H9 (cell line): ENCODE data around the gene CFHR1. TPM values are rescaled to one million over a fixed set of nuclear protein-coding genes. Genes with fewer than 3 reads are reported as not detected.
"Not testable (repeated sequence)": the region's sequence is repeated elsewhere in the genome, so short reads cannot be mapped to it uniquely, and the experiment has no call there.

ENCODE experiments used
- DNase-seq: peaks from one replicate; pipeline ENCODE4 v3.0.0-alpha.2; 2017
- H2AFZ ChIP-seq: one replicate; pipeline ENCODE4 v1.6.1; 2013; ENCODE audit warnings: mild to moderate bottlenecking, low read length, control low read depth, moderate library complexity
- H2AK5ac ChIP-seq: 2 replicates; pipeline ENCODE4 v1.6.1; 2013; ENCODE audit warnings: low read length, control low read depth, mixed read lengths; ENCODE audit not compliant: insufficient read length
- H2BK120ac ChIP-seq: one replicate; pipeline ENCODE4 v1.6.1; 2013; ENCODE audit warnings: low read depth, mild to moderate bottlenecking, low read length, control low read depth, inconsistent platforms; ENCODE audit not compliant: poor library complexity, severe bottlenecking
- H2BK12ac ChIP-seq: 2 replicates; pipeline ENCODE4 v1.6.1; 2013; ENCODE audit warnings: low read length, control low read depth, mixed read lengths, low read depth; ENCODE audit not compliant: insufficient read length
- H2BK15ac ChIP-seq: 2 replicates; pipeline ENCODE4 v1.6.1; 2013; ENCODE audit warnings: low read depth, low read length, control low read depth
- H2BK20ac ChIP-seq: one replicate; pipeline ENCODE4 v1.6.1; 2013; ENCODE audit warnings: low read depth, mild to moderate bottlenecking, low read length, control low read depth, inconsistent platforms; ENCODE audit not compliant: poor library complexity, severe bottlenecking
- H2BK5ac ChIP-seq: 2 replicates; pipeline ENCODE4 v1.6.1; 2013; ENCODE audit warnings: low read length, control low read depth, mixed read lengths; ENCODE audit not compliant: insufficient read length
- H3K14ac ChIP-seq: 2 replicates; pipeline ENCODE4 v1.6.1; 2013; ENCODE audit warnings: low read length, control low read depth; ENCODE audit not compliant: insufficient read depth
- H3K18ac ChIP-seq: 2 replicates; pipeline ENCODE4 v1.6.1; 2013; ENCODE audit warnings: low read depth, mild to moderate bottlenecking, mixed read lengths, low read length, control low read depth; ENCODE audit not compliant: insufficient read length
- H3K23ac ChIP-seq: 2 replicates; pipeline ENCODE4 v1.6.1; 2013; ENCODE audit warnings: low read length, control low read depth, mixed read lengths, low read depth; ENCODE audit not compliant: insufficient read length
- H3K23me2 ChIP-seq: 2 replicates; pipeline ENCODE4 v1.6.1; 2013; ENCODE audit warnings: low read depth, mild to moderate bottlenecking, mixed read lengths, low read length, control low read depth; ENCODE audit not compliant: insufficient read length, poor library complexity, severe bottlenecking
- H3K27ac ChIP-seq: 2 replicates; pipeline ENCODE4 v1.5.1; 2013; ENCODE audit warnings: low read length, control low read depth, mixed read lengths, low read depth; ENCODE audit not compliant: insufficient read length
- H3K27me3 ChIP-seq: 2 replicates; pipeline ENCODE4 v1.6.1; 2013; ENCODE audit warnings: low read length, control low read depth, inconsistent platforms; ENCODE audit not compliant: insufficient read depth
- H3K4ac ChIP-seq: 2 replicates; pipeline ENCODE4 v1.6.1; 2013; ENCODE audit warnings: low read depth, mild to moderate bottlenecking, control low read depth, inconsistent platforms, low read length, moderate library complexity
- H3K4me1 ChIP-seq: 2 replicates; pipeline ENCODE4 v1.6.1; 2013; ENCODE audit warnings: low read length, control low read depth, inconsistent platforms; ENCODE audit not compliant: insufficient read depth
- H3K4me2 ChIP-seq: 2 replicates; pipeline ENCODE4 v1.6.1; 2013; ENCODE audit warnings: low read length, control low read depth, mixed read lengths; ENCODE audit not compliant: insufficient read length, insufficient read depth
- H3K56ac ChIP-seq: 2 replicates; pipeline ENCODE4 v1.6.1; 2013; ENCODE audit warnings: low read depth, mild to moderate bottlenecking, mixed read lengths, low read length, control low read depth; ENCODE audit not compliant: insufficient read length
- H3K79me1 ChIP-seq: 2 replicates; pipeline ENCODE4 v1.6.1; 2013; ENCODE audit warnings: low read depth, mild to moderate bottlenecking, moderate library complexity, low read length, control low read depth, inconsistent platforms; ENCODE audit not compliant: insufficient read depth, poor library complexity, severe bottlenecking
- H3K79me2 ChIP-seq: 2 replicates; pipeline ENCODE4 v1.6.1; 2013; ENCODE audit warnings: low read length, control low read depth, inconsistent platforms; ENCODE audit not compliant: insufficient read depth
- H3K9ac ChIP-seq: 2 replicates; pipeline ENCODE4 v1.6.1; 2013; ENCODE audit warnings: low read length, control low read depth, mixed read lengths; ENCODE audit not compliant: insufficient read length; ENCODE audit errors: extremely low read depth
- H3K9me3 ChIP-seq: one replicate; pipeline ENCODE4 v1.6.1; 2013; ENCODE audit warnings: low read depth, low read length, inconsistent platforms; ENCODE audit not compliant: control insufficient read depth
- H3T11ph ChIP-seq: one replicate; pipeline ENCODE4 v1.6.1; 2013; ENCODE audit warnings: mild to moderate bottlenecking, low read length, control low read depth, inconsistent platforms
- H4K20me1 ChIP-seq: one replicate; pipeline ENCODE4 v1.6.1; 2013; ENCODE audit not compliant: control insufficient read depth, insufficient read length, insufficient read depth
- H4K5ac ChIP-seq: 2 replicates; pipeline ENCODE4 v1.6.1; 2013; ENCODE audit warnings: low read depth, mild to moderate bottlenecking, mixed read lengths, low read length, control low read depth; ENCODE audit not compliant: insufficient read length
- H4K8ac ChIP-seq: replicated peaks from 2 replicates; pipeline ENCODE4 v1.6.1; 2013; ENCODE audit warnings: low read length, control low read depth, mixed read lengths, low read depth; ENCODE audit not compliant: insufficient read length
- H4K91ac ChIP-seq: 2 replicates; pipeline ENCODE4 v1.6.1; 2013; ENCODE audit warnings: low read depth, mild to moderate bottlenecking, moderate library complexity, mixed read lengths, low read length, control low read depth; ENCODE audit not compliant: insufficient read length
- H3K27ac Mint-ChIP-seq, 3 experiments: 2 replicates in 2 of 3; 3 replicates in 1 of 3; pipeline ENCODE4 v1.8.0; 2020 to 2021; ENCODE audit warnings: mixed read lengths in 3 of 3, mild to moderate bottlenecking in 1 of 3, moderate library complexity in 1 of 3
- H3K27me3 Mint-ChIP-seq: 2 replicates; pipeline ENCODE4 v1.8.0; 2021; ENCODE audit warnings: low read depth, mild to moderate bottlenecking, moderate library complexity, mixed read lengths
- H3K36me3 Mint-ChIP-seq, 3 experiments: 2 replicates in 2 of 3; 3 replicates in 1 of 3; pipeline ENCODE4 v1.8.0; 2020 to 2021; ENCODE audit warnings: low read depth in 3 of 3, mixed read lengths in 3 of 3; ENCODE audit not compliant: insufficient read depth in 1 of 3
- H3K4me1 Mint-ChIP-seq, 2 experiments: 2 replicates each; pipeline ENCODE4 v1.8.0; 2020; ENCODE audit warnings: mixed read lengths in 2 of 2
- H3K4me3 Mint-ChIP-seq, 2 experiments: 2 replicates in 1 of 2; 3 replicates in 1 of 2; pipeline ENCODE4 v1.8.0; 2020 to 2021; ENCODE audit warnings: mild to moderate bottlenecking in 2 of 2, mixed read lengths in 2 of 2, moderate library complexity in 1 of 2
- H3K9me3 Mint-ChIP-seq, 2 experiments: 2 replicates in 1 of 2; 3 replicates in 1 of 2; pipeline ENCODE4 v1.8.0; 2020; ENCODE audit warnings: mild to moderate bottlenecking in 2 of 2, mixed read lengths in 2 of 2, moderate library complexity in 1 of 2
- WGBS: extraction: QIAGEN DNeasy Blood & Tissue Kit; methylation state at CpG from one replicate; pipeline ENCODE4 v1.1.7; 2013; ENCODE audit warnings: missing lambda C conversion rate, low lambda C conversion rate, mixed read lengths; ENCODE audit not compliant: insufficient read length; ENCODE audit errors: extremely low coverage; 5-methylcytosine and 5-hydroxymethylcytosine counted together
- total RNA-seq: library from RNA; stranded (reverse); gene quantifications from 2 replicates; pipeline ENCODE4 v1.2.1, GENCODE V29; 2021
- TF ChIP-seq, protein P1 (sequence below): fragments of 200-600 bp; sonication (generic); conservative IDR thresholded peaks from 3 replicates; pipeline ENCODE4 v1.8.0; 2021; ENCODE audit warnings: antibody characterized with exemption, mild to moderate bottlenecking

The CFHR1 gene
- total RNA-seq, 1 experiment from 2014 or later = not detected

DNA sequence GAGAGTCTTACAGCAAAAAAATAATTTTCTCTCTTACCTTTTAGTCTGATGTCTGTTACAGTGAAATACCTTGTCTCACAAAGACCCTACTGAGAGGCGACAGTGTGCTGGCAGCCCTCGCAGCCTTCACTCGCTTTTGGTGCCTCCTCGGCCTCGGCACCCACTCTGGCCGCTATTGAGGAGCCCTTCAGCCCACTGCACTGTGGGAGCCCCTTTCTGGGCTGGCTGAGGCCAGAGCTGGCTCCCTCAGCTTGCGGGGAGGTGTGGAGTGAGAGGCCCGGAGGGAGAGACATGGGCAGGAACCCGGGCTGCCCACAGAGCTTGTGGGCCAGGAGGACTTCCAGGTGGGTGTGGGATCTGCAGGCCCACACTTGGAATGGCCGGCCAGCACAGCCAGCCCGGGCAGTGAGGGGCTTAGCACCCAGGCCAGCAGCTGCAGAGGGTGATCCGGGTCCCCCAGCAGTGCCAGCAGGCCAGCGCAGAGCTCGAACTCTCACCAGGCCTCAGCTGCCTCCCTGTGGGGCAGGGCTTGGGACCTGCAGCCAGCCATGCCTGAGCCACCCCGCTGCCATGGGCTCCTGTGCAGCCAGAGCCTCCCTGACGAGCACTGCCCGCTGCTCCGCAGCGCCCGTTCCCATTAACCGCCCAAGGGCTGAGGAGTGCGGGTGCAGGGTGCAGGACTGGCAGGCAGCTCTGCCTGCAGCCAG is 10.8 kb upstream of the CFHR1 start:
- DNase-seq = no peak
- TF ChIP-seq, protein P1, sequence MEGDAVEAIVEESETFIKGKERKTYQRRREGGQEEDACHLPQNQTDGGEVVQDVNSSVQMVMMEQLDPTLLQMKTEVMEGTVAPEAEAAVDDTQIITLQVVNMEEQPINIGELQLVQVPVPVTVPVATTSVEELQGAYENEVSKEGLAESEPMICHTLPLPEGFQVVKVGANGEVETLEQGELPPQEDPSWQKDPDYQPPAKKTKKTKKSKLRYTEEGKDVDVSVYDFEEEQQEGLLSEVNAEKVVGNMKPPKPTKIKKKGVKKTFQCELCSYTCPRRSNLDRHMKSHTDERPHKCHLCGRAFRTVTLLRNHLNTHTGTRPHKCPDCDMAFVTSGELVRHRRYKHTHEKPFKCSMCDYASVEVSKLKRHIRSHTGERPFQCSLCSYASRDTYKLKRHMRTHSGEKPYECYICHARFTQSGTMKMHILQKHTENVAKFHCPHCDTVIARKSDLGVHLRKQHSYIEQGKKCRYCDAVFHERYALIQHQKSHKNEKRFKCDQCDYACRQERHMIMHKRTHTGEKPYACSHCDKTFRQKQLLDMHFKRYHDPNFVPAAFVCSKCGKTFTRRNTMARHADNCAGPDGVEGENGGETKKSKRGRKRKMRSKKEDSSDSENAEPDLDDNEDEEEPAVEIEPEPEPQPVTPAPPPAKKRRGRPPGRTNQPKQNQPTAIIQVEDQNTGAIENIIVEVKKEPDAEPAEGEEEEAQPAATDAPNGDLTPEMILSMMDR = no peak
- H2BK15ac ChIP-seq = no peak overlapping the region
- no peaks in the 10 kb centered on the region for H3K36me3 Mint-ChIP-seq
- H3K27ac ChIP-seq = no peak overlapping the region
- H3K9me3 ChIP-seq = no peaks in the 10 kb centered on the region
- no CpG with 5 or more reads among the region's 22 CpGs for WGBS
- H4K20me1 ChIP-seq = no peaks in the 10 kb centered on the region
- H3K23ac ChIP-seq = no peak overlapping the region
- no peak overlapping the region for H3K4me3 Mint-ChIP-seq
- no peaks in the 10 kb centered on the region for H3K27me3 Mint-ChIP-seq
- no peak overlapping the region for H2BK120ac ChIP-seq
- no peak overlapping the region for H3K9ac ChIP-seq
- no peaks in the 10 kb centered on the region for H3K79me2 ChIP-seq
- no peak overlapping the region for H4K5ac ChIP-seq
- H3K4me1 Mint-ChIP-seq = no peaks in the 10 kb centered on the region
- H3K27me3 ChIP-seq = no peaks in the 10 kb centered on the region
- H2BK20ac ChIP-seq = no peak overlapping the region
- no peak overlapping the region for H2AFZ ChIP-seq
- no peak overlapping the region for H3K56ac ChIP-seq
- no peaks in the 10 kb centered on the region for H3K79me1 ChIP-seq
- no peak overlapping the region; the same call in 1 of the 2 replicates for H3K14ac ChIP-seq
- no peak overlapping the region for H3K4ac ChIP-seq
- no peak overlapping the region for H3T11ph ChIP-seq
- H3K27ac Mint-ChIP-seq = no peak overlapping the region
- H3K4me2 ChIP-seq = no peak overlapping the region
- no peak overlapping the region for H4K8ac ChIP-seq
- H3K9me3 Mint-ChIP-seq = no peaks in the 10 kb centered on the region; a peak in 2 of 5 replicates
- no peak overlapping the region for H3K18ac ChIP-seq
- no peak overlapping the region for H2BK12ac ChIP-seq
- no peaks in the 10 kb centered on the region for H3K4me1 ChIP-seq
- H3K23me2 ChIP-seq = no peaks in the 10 kb centered on the region
- no peak overlapping the region for H2BK5ac ChIP-seq
- no peak overlapping the region for H2AK5ac ChIP-seq
- no peak overlapping the region for H4K91ac ChIP-seq

DNA sequence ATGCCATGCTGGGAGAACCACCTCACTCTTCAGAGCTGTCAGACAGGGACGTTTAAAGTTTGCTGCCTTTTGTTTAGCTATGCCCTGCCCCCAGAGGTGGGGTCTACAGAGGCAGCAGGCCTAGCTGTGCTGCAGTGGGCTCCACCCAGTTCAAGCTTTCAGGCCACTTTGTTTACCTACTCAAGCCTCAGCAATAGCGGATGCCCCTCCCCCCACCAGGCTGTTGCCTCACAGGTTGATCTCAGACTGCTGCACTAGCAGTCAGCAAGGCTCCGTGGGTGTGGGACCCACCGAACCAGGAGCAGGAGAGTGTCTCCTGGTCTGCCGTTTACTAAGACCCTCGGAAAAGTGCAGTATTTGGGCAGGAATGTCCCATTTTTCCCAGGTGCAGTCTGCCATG is 2.1 kb upstream of the CFHR1 start:
- DNase-seq = peak; percentile 45
- H3K4me1 ChIP-seq, H2AFZ ChIP-seq, H3T11ph ChIP-seq, H2BK20ac ChIP-seq, H4K20me1 ChIP-seq, H3K27ac ChIP-seq, H3K9ac ChIP-seq, H4K91ac ChIP-seq, H4K5ac ChIP-seq, H3K23ac ChIP-seq, H2BK120ac ChIP-seq, H3K9me3 Mint-ChIP-seq, H3K4me3 Mint-ChIP-seq, H2BK5ac ChIP-seq, H3K4me2 ChIP-seq, H3K56ac ChIP-seq, H3K36me3 Mint-ChIP-seq, H3K4me1 Mint-ChIP-seq, H3K14ac ChIP-seq, H3K23me2 ChIP-seq, H3K79me1 ChIP-seq, H3K4ac ChIP-seq, H2AK5ac ChIP-seq, H3K27me3 ChIP-seq, H3K27me3 Mint-ChIP-seq, H2BK12ac ChIP-seq, H3K9me3 ChIP-seq, H3K18ac ChIP-seq, H4K8ac ChIP-seq, H3K79me2 ChIP-seq, H2BK15ac ChIP-seq: not testable (repeated sequence)
- peak overlapping the region in 1 of 3 experiments; percentile 95; a peak in 1 of 7 replicates for H3K27ac Mint-ChIP-seq
- WGBS = no CpG with 5 or more reads among the region's 6 CpGs
